Activated CD4-positive, alpha-beta T cell treated with anti-CD3 and anti-CD28 coated beads for 36 hours (primary cell): ENCODE measurements around the gene TRIP11. TPM values are rescaled to one million over a fixed set of nuclear protein-coding genes. Genes with fewer than 3 reads are reported as not detected.

Source experiments
- ATAC-seq: fragments of 200-7000 bp; cut with Tn5 transposase; one replicate; pipeline ENCODE4 v1.10.0; 2021; ENCODE audit warnings: mild to moderate bottlenecking, moderate library complexity
- CTCF ChIA-PET: fragments of 350-600 bp; sonication (Branson Sonifier 250); formaldehyde crosslinking; loops from one replicate; lab custom pipeline; 2021; ENCODE audit warnings: antibody characterized with exemption; lab: Charles Lee
- POLR2A ChIA-PET: fragments of 350-600 bp; sonication (Branson Sonifier 250); formaldehyde crosslinking; loops from one replicate; lab custom pipeline; 2021; ENCODE audit warnings: antibody characterized with exemption, inconsistent platforms; lab: Charles Lee
- DNase-seq: peaks from one replicate; pipeline ENCODE4 v3.0.0-alpha.2; 2020
- H3K27ac Mint-ChIP-seq: one replicate; pipeline ENCODE4 v1.8.0; 2021; ENCODE audit warnings: mixed read lengths
- H3K27me3 Mint-ChIP-seq: one replicate; pipeline ENCODE4 v1.8.0; 2021; ENCODE audit warnings: mixed read lengths
- H3K36me3 Mint-ChIP-seq: one replicate; pipeline ENCODE4 v1.8.0; 2021; ENCODE audit warnings: low read depth, mixed read lengths
- H3K4me1 Mint-ChIP-seq: one replicate; pipeline ENCODE4 v1.8.0; 2021; ENCODE audit warnings: mixed read lengths
- H3K4me3 Mint-ChIP-seq: one replicate; pipeline ENCODE4 v1.8.0; 2021; ENCODE audit warnings: mild to moderate bottlenecking, moderate library complexity, mixed read lengths
- H3K9me3 Mint-ChIP-seq: one replicate; pipeline ENCODE4 v1.8.0; 2021; ENCODE audit warnings: low read depth, mixed read lengths
- intact Hi-C, 2 experiments: fragments of 100-400 bp; cut with DNase I in 1 of 2; cut with micrococcal nuclease in 1 of 2; formaldehyde crosslinking; loops; one replicate each; pipeline versions ENCODE4 v1.14.2 to v1.15.1; 2022 to 2024; cut with DNase I, micrococcal nuclease
- total RNA-seq, 2 experiments: library from RNA; stranded (reverse); gene quantifications; one replicate each; pipeline ENCODE4 v1.2.3, GENCODE V29; 2021

TRIP11 gene
- total RNA-seq, 2 experiments from 2014 or later: 35.7 to 41.0 TPM

GRCh38 chr14:91919814-91920213 is 120.0 kb downstream of the TRIP11 start:
- Mint-ChIP-seq H3K9me3 (peaks cover 2% of the 10 kb centered on the region), H3K4me1 (no peaks in the 10 kb centered on the region), H3K27me3 (peaks cover 2% of the 10 kb centered on the region), H3K4me3 (no peak overlapping the region), H3K36me3 (peaks cover 1% of the 10 kb centered on the region), H3K27ac (no peak overlapping the region)
- ATAC-seq (no peak), DNase-seq (no peak)
- intact Hi-C loops: loop anchor here in 1 of 2 experiments (1.0 kb wide), 1 partner anchor 23 kb away; no protein-coding TSS in a partner anchor
- ChIA-PET POLR2A (no interaction called here), CTCF (interaction anchor here (1.4 kb wide), 1 partner anchor 8 kb away, joined by 7 read pairs; no protein-coding TSS in a partner anchor)

GRCh38 chr14:91918186-91918883 is 121.5 kb downstream of the TRIP11 start:
- CTCF ChIA-PET: interaction anchor here (0.5 to 1.4 kb wide), 2 partner anchors 17 to 332 kb away, joined by 4 read pairs; no protein-coding TSS in a partner anchor
- Mint-ChIP-seq H3K9me3 (peaks cover 2% of the 10 kb centered on the region), H3K36me3 (peaks cover 1% of the 10 kb centered on the region), H3K27me3 (peaks cover 2% of the 10 kb centered on the region), H3K4me3 (no peak overlapping the region), H3K4me1 (no peaks in the 10 kb centered on the region), H3K27ac (no peak overlapping the region)
- ATAC-seq (no peak), DNase-seq (no peak)
- POLR2A ChIA-PET: no interaction called here
- intact Hi-C loops: no loop called here

Other genes with a start within 250 kb of the TRIP11 start
- gene TC2N, start 172.5 kb downstream of the TRIP11 start, total RNA-seq: 10 to 100 TPM; 48.8 to 49.3 TPM
- 1 to 10 TPM; 3.0 to 4.7 TPM for gene FBLN5, start 92.4 kb downstream of the TRIP11 start, total RNA-seq
- 10 to 100 TPM; 32.7 to 36.0 TPM for gene ATXN3, start 66.5 kb upstream of the TRIP11 start, total RNA-seq
- gene NDUFB1, start 81.6 kb upstream of the TRIP11 start, total RNA-seq: 100 to 1,000 TPM in 1 of 2 experiments, 10 to 100 TPM in 1; 68.9 to 118 TPM
- 100 to 1,000 TPM; 102 to 117 TPM for gene CPSF2, start 81.9 kb upstream of the TRIP11 start, total RNA-seq